Activated naive CD8-positive, alpha-beta T cell treated with anti-CD3 and anti-CD28 coated beads, Interleukin-2, amount 50 U/mL, for 24 hours (primary cell): ENCODE data around the gene SIX3.

Experiments
- ATAC-seq: fragments of 150-1000 bp; cut with Tn5 transposase; one replicate; pipeline ENCODE4 v1.10.0; 2021
- DNase-seq: peaks from one replicate; pipeline ENCODE4 v3.0.0; 2021
- H3K27ac Mint-ChIP-seq: one replicate; pipeline ENCODE4 v1.8.0; 2021; ENCODE audit warnings: mild to moderate bottlenecking, mixed read lengths
- H3K27me3 Mint-ChIP-seq: one replicate; pipeline ENCODE4 v1.8.0; 2021; ENCODE audit warnings: mixed read lengths
- H3K36me3 Mint-ChIP-seq: one replicate; pipeline ENCODE4 v1.8.0; 2021; ENCODE audit warnings: low read depth, mixed read lengths
- H3K4me1 Mint-ChIP-seq: one replicate; pipeline ENCODE4 v1.8.0; 2021; ENCODE audit warnings: mixed read lengths
- H3K4me3 Mint-ChIP-seq: one replicate; pipeline ENCODE4 v1.8.0; 2021; ENCODE audit warnings: mild to moderate bottlenecking, moderate library complexity, mixed read lengths
- H3K9me3 Mint-ChIP-seq: one replicate; pipeline ENCODE4 v1.8.0; 2021; ENCODE audit warnings: mixed read lengths

The SIX3 gene

DNA sequence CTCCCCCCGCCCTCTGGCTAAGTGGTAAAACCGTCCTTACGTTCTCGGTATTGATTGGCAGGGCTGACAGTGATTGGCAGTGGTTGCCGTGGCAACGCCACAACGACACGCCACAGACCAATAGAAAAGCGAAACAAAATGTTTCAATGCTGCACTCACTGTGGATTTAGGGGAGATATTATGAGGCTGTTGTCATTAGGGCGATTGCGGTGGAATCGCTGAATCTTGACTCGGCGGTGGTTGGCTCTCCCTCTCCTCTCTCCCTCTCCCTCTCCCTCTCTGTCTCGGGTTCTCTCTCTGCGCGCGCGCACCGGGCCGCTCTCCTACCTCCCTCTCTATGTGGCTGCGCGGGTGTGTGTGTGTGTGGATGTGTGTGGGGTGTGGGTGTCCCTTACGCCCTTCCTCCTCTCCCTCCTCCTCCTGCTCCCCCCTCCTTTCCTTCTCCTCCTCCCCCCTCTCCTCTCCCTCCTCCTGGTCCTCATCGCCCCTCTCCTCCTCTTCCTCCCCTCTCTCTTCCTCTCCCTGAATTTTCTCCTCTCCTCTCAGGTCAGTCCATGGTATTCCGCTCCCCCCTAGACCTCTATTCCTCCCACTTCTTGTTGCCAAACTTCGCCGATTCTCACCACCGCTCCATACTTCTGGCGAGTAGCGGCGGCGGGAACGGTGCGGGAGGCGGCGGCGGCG, at the start of gene SIX3:
SIX3 (plus strand) TSS at position 152 of the 684 bp plus-strand sequence; CDS start at position 555, 403 bp downstream.
- DNase-seq (peak; percentile 49), ATAC-seq (peak; percentile 59)
- Mint-ChIP-seq H3K36me3 (no peaks in the 10 kb centered on the region), H3K27me3 (peaks cover 81% of the 10 kb centered on the region), H3K4me1 (peaks cover 40% of the 10 kb centered on the region), H3K9me3 (no peaks in the 10 kb centered on the region), H3K27ac (peak within 1 kb of the TSS; percentile 52), H3K4me3 (peak within 1 kb of the TSS; percentile 82)

GRCh38 chr2:44894058-44894457, 47.4 kb upstream of the SIX3 start:
- no peak overlapping the region for H3K4me3 Mint-ChIP-seq
- H3K36me3 Mint-ChIP-seq, result no peaks in the 10 kb centered on the region
- H3K27ac Mint-ChIP-seq, result no peak overlapping the region
- DNase-seq (no peak), ATAC-seq (no peak)
- peaks cover 7% of the 10 kb centered on the region for H3K9me3 Mint-ChIP-seq
- H3K27me3 Mint-ChIP-seq, result peaks cover 10% of the 10 kb centered on the region
- H3K4me1 Mint-ChIP-seq, result peaks cover 2% of the 10 kb centered on the region

GRCh38 chr2:44895061-44895460, 46.4 kb upstream of the SIX3 start:
- H3K4me1 Mint-ChIP-seq, result peaks cover 2% of the 10 kb centered on the region
- H3K27ac Mint-ChIP-seq, result no peak overlapping the region
- H3K36me3 Mint-ChIP-seq, result no peaks in the 10 kb centered on the region
- no peak overlapping the region for H3K4me3 Mint-ChIP-seq
- DNase-seq, result no peak
- H3K27me3 Mint-ChIP-seq, result peaks cover 10% of the 10 kb centered on the region
- ATAC-seq, result no peak
- peaks cover 7% of the 10 kb centered on the region for H3K9me3 Mint-ChIP-seq

DNA sequence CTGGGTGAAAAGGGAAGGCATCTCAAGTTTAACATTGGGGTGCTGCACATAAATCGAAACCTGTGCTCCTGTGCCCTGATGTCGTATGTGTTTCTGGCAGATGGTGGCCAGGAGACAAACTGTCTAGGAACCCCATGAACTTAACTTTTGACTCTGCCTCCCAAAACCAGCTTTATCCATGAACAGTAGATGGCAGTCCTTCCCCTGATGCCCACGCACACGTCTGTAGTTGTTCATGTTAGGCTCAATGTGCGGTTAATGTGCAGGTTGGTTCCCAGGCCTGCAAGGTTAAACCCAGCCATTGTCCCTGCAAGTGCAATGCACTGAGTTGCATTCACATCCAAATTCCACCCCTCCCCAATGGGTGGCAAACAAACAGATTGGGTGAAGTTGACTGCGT, 44.1 kb upstream of the SIX3 start:
- DNase-seq (no peak), ATAC-seq (no peak)
- Mint-ChIP-seq H3K36me3 (no peaks in the 10 kb centered on the region), H3K27ac (no peak overlapping the region), H3K4me3 (no peak overlapping the region), H3K27me3 (peaks cover 10% of the 10 kb centered on the region), H3K9me3 (peaks cover 6% of the 10 kb centered on the region), H3K4me1 (peaks cover 2% of the 10 kb centered on the region)

GRCh38 chr2:44902217-44903137, 39.0 kb upstream of the SIX3 start:
- ATAC-seq (no peak), DNase-seq (no peak)
- H3K36me3 Mint-ChIP-seq, result no peaks in the 10 kb centered on the region
- no peaks in the 10 kb centered on the region for H3K9me3 Mint-ChIP-seq
- no peak overlapping the region for H3K4me3 Mint-ChIP-seq
- no peaks in the 10 kb centered on the region for H3K4me1 Mint-ChIP-seq
- no peak overlapping the region for H3K27ac Mint-ChIP-seq
- H3K27me3 Mint-ChIP-seq, result peaks cover 24% of the 10 kb centered on the region

DNA sequence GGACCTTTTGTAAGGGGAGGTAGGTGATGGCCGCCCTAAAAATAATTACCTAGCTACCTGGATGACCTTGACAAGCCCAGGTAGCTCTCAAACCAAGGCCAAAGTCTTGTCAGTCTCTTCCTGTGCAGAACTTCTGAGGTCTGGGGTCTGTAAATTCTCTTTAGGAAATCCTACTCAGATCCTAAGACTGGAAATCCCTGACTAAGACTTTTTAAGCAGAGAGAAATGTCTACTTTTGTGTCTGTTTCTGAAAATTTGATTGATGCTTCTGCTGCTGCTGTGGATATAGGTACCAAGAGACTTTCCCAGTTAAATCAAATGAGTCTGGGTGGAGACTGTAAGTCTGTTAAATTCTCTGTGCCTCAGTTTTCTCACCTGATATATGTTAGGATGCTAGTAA, 36.9 kb upstream of the SIX3 start:
- H3K36me3 Mint-ChIP-seq, result no peaks in the 10 kb centered on the region
- H3K27ac Mint-ChIP-seq, result no peak overlapping the region
- DNase-seq (no peak), ATAC-seq (no peak)
- H3K27me3 Mint-ChIP-seq, result peaks cover 24% of the 10 kb centered on the region
- H3K4me3 Mint-ChIP-seq, result no peak overlapping the region
- H3K9me3 Mint-ChIP-seq, result no peaks in the 10 kb centered on the region
- no peaks in the 10 kb centered on the region for H3K4me1 Mint-ChIP-seq

- H3K27me3 Mint-ChIP-seq, result peaks cover 34% of the 10 kb centered on the region
- DNase-seq, result no peak
These were observed 34.5 kb upstream of the SIX3 start for GRCh38 chr2:44906972-44907371.

DNA sequence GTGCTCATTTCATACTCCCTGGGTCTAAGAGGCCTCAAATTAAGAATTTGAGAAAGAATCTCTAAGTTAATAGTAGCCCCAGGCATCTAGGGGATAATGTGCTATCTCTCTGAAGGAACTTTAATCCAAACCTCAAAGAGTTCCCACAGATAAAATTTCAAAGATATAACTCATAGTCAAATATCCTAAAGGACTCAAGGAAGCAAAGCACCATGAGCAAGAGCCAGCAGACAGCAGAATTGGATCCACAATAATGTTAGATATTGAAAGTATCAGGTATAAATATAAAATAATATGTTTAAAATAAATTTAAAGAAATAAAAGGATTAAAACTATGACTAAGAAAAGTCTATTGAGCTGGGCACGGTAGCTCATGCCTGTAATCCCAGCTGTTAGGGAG, 31.7 kb upstream of the SIX3 start:
- ATAC-seq (no peak), DNase-seq (no peak)
- Mint-ChIP-seq H3K36me3 (peaks cover 2% of the 10 kb centered on the region), H3K4me1 (no peaks in the 10 kb centered on the region), H3K27ac (no peak overlapping the region), H3K4me3 (no peak overlapping the region), H3K9me3 (peaks cover 8% of the 10 kb centered on the region), H3K27me3 (peaks cover 30% of the 10 kb centered on the region)

More at GRCh38 chr2:44906972-44907371, 34.5 kb upstream of the SIX3 start:
- ATAC-seq, result no peak
- peaks cover 8% of the 10 kb centered on the region for H3K9me3 Mint-ChIP-seq
- no peaks in the 10 kb centered on the region for H3K4me1 Mint-ChIP-seq
- H3K27ac Mint-ChIP-seq, result no peak overlapping the region
- H3K36me3 Mint-ChIP-seq, result peaks cover 2% of the 10 kb centered on the region
- H3K4me3 Mint-ChIP-seq, result no peak overlapping the region

DNA sequence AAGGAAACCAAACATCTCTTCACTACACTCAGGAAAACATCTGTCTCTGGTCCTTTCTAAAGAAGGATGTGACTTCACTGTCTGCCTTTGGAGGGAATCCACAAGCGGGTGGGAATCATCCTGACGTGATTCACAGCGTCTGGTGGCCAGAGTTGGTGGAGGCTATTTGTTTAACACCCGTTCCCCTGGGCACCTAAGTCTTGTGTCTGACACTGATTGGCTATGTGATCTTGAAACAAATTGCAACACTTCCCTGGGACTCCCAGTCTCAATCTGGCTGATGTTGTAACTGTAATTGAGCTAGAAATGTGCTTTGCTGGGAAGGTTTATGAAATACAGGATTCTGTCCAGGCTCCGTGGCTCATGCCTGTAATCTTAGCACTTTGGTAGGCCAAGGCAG, 28.8 kb upstream of the SIX3 start:
- Mint-ChIP-seq H3K27me3 (peaks cover 23% of the 10 kb centered on the region), H3K36me3 (peaks cover 2% of the 10 kb centered on the region), H3K4me3 (no peak overlapping the region), H3K9me3 (peaks cover 8% of the 10 kb centered on the region), H3K4me1 (no peaks in the 10 kb centered on the region), H3K27ac (no peak overlapping the region)
- DNase-seq, result no peak
- ATAC-seq, result no peak

- DNase-seq, result no peak
- Mint-ChIP-seq H3K4me3 (no peak overlapping the region), H3K27ac (no peak overlapping the region), H3K4me1 (no peaks in the 10 kb centered on the region), H3K27me3 (peaks cover 42% of the 10 kb centered on the region), H3K9me3 (no peaks in the 10 kb centered on the region), H3K36me3 (no peaks in the 10 kb centered on the region)
- ATAC-seq, result no peak
These were observed 25.2 kb upstream of the SIX3 start for GRCh38 chr2:44916291-44916690.

DNA sequence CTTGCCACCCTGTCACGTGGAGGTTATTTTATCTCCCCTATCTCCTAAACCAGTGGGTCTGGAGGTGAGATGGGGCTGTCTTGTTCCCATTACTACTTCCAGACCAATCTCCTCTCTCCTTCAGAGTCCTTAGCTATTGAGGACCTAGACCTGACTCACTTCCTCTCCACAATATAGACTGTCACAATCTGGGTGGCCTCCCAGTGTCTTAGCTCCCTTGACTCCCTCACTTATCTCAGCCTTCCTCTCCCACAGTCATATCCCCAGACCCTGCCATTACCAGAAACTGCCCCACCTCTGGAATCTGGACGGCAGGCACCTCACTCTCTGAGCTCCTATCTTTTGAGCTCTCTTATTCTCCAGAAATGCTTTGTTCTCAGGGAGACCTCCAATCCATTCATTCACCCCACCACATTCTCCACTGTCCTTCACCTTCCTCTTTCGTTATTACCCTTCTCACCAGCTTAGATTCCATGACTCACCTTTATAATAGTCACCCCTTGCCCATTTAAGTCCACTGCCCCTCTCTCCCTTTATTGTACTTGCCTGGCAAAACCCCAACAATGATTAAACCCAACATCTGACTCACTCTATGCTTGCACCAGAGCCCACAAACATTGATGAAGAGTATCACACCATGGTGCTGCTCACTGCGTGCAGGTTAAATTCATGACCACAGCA, 23.3 kb upstream of the SIX3 start:
- H3K4me3 Mint-ChIP-seq, result no peak overlapping the region
- H3K36me3 Mint-ChIP-seq, result no peaks in the 10 kb centered on the region
- peaks cover 50% of the 10 kb centered on the region for H3K27me3 Mint-ChIP-seq
- ATAC-seq, result peak; percentile 40
- H3K9me3 Mint-ChIP-seq, result no peaks in the 10 kb centered on the region
- H3K4me1 Mint-ChIP-seq, result no peaks in the 10 kb centered on the region
- no peak for DNase-seq
- no peak overlapping the region for H3K27ac Mint-ChIP-seq

DNA sequence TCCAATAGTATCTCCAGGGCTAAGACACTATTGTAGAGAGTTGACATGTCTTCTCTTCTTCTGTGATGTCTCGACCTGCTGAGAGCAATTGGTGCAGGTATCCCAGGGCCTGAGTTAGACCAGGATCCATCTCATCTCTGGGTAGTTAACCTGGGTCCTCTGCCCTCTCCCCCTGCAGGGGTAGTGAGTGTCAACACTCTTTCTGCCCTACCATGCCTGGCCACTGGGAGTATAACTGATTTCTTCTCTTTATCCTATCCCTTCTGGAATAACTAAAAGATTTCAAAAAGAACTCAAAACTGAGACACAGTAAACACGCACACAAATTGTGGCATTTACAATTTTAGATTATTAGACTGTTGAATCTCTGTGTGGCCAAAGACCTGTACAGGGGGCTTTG, 20.8 kb upstream of the SIX3 start:
- Mint-ChIP-seq H3K27me3 (peaks cover 73% of the 10 kb centered on the region), H3K4me3 (no peak overlapping the region), H3K4me1 (no peaks in the 10 kb centered on the region), H3K36me3 (no peaks in the 10 kb centered on the region), H3K9me3 (no peaks in the 10 kb centered on the region), H3K27ac (no peak overlapping the region)
- ATAC-seq (no peak), DNase-seq (no peak)

- Mint-ChIP-seq H3K4me1 (no peaks in the 10 kb centered on the region), H3K4me3 (no peak overlapping the region)
These were observed 18.7 kb upstream of the SIX3 start for GRCh38 chr2:44922776-44923175.

DNA sequence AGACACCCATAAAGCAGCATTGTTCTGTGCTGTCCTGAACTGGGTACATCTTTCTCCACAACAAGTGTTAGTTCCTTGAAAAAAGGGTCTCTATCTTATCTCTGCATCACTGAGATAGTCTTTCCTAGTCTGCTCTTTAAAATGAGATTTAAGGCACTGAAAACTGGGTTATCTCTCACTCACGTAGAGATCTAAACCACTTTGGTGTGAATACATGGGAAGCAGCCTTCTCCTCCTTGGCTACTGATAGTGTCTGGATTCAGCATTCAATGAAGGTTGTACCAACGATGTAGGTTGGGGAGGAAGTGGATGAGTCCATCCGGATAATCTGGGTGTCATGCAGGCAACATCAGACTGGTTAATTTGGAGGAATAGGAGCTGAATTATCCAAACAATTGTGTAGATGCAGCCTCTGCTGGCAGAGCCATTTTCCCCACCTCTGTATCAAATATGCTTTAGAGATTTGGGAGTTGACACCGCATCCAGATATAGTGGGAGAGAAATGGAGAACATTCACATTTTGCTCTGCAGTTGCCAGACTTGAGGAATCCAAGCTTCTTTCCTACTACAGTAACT, 15.9 kb upstream of the SIX3 start:
- H3K4me1 Mint-ChIP-seq, result peaks cover 13% of the 10 kb centered on the region
- no peaks in the 10 kb centered on the region for H3K9me3 Mint-ChIP-seq
- H3K27me3 Mint-ChIP-seq, result peaks cover 79% of the 10 kb centered on the region
- no peak overlapping the region for H3K4me3 Mint-ChIP-seq
- DNase-seq (no peak), ATAC-seq (no peak)
- H3K36me3 Mint-ChIP-seq, result no peaks in the 10 kb centered on the region
- no peak overlapping the region for H3K27ac Mint-ChIP-seq

More at GRCh38 chr2:44922776-44923175, 18.7 kb upstream of the SIX3 start:
- Mint-ChIP-seq H3K36me3 (no peaks in the 10 kb centered on the region), H3K9me3 (no peaks in the 10 kb centered on the region), H3K27ac (no peak overlapping the region), H3K27me3 (peaks cover 83% of the 10 kb centered on the region)
- ATAC-seq (no peak), DNase-seq (no peak)
